ENCODE measurements around the gene OR10A6.

Gene OR10A6

DNA sequence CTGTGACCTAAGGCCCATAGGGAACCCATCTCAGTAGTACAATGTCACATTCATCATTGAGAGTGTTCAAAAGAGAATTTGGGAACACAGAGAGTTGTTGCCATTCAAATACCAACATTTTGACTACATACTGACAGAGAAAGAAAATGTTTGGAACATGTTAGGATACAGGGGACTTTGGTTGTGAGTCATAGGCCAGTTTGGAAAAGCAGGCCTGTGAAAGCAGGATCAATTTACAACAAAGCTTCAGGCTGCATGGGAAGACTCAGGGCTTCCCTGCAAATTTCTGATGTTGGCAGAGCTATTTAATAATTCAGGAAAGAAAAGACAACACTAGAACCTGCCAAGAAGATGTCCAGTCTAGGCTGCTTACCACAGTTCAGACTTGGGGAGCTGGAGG lies 33.8 kb upstream of the OR10A6 start:
- TF ChIP-seq Cebpa-rat (IDR thresholded peaks at IDR 0.05), result no peak
- Histone ChIP-seq H3K4me1 (peaks cover 19% of the 10 kb centered on the region), H3K9me3 (peaks cover 22% of the 10 kb centered on the region; the same call in 1 of the 2 replicates), H3K9ac (no peak overlapping the region), H4K20me1 (no peaks in the 10 kb centered on the region), H3K4me3 (no peak overlapping the region), H3K36me3 (no peaks in the 10 kb centered on the region), H3K27ac (no peak overlapping the region), H3K4me2 (peak overlapping the region; percentile 41; the same call in 1 of the 2 replicates), H3K27me3 (no peaks in the 10 kb centered on the region)

DNA sequence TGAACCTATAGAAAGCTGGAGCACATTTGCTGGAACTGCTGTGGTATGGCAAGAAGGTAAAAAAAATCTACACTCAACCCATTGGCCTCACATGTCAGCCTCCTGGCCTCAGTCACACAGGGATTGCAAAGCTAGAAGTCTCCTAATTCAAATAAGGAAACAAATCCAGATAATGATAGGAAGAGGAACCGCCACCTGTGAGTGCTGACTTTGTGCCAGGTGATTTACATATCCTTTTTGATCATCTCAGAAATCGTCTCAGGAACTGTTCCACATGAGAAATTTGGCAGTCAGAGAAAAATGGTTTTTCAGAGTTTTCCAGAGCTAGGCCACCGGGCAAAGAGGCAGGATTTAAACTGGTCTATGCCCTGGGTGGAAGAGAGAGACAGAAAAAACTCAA lies 33.2 kb upstream of the OR10A6 start:
- Histone ChIP-seq H3K4me1 (peaks cover 19% of the 10 kb centered on the region), H4K20me1 (no peaks in the 10 kb centered on the region), H3K36me3 (no peaks in the 10 kb centered on the region), H3K4me3 (no peak overlapping the region), H3K27ac (no peak overlapping the region), H3K4me2 (peak overlapping the region; percentile 41), H3K27me3 (no peaks in the 10 kb centered on the region), H3K9ac (no peak overlapping the region), H3K9me3 (peaks cover 22% of the 10 kb centered on the region; the same call in 1 of the 2 replicates)
- TF ChIP-seq Cebpa-rat (IDR thresholded peaks at IDR 0.05), result no peak

DNA sequence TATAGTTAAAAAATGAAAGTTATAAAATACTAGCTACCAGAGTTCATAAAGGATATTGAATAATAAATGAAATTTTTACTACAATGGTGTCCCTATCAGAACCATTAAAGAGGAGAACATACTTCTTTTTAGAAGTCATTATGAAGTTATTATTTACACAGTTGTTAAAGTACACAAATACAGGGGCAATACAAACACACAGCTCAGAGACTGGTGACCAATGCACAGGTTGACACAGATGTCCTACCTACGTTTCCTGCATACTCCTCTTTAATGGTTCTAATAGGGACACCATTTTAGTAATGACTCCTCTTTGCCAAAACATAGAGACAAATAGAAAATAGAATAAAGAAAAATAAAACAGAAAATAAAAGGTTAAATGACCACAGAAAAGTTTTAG lies 24.1 kb upstream of the OR10A6 start:
- H3K27ac ChIP-seq, result no peak overlapping the region
- TF ChIP-seq Cebpa-rat (IDR thresholded peaks at IDR 0.05), result no peak
- H3K4me3 ChIP-seq, result no peak overlapping the region
- H3K36me3 ChIP-seq, result no peaks in the 10 kb centered on the region
- 0 out of 2 replicates have a peak, but pooled peaks cover 4% of the 10 kb centered on the region for H3K9me3 ChIP-seq
- no peak overlapping the region for H3K4me2 ChIP-seq
- no peaks in the 10 kb centered on the region for H4K20me1 ChIP-seq
- H3K4me1 ChIP-seq, result no peaks in the 10 kb centered on the region
- H3K27me3 ChIP-seq, result no peaks in the 10 kb centered on the region
- no peak overlapping the region for H3K9ac ChIP-seq

DNA sequence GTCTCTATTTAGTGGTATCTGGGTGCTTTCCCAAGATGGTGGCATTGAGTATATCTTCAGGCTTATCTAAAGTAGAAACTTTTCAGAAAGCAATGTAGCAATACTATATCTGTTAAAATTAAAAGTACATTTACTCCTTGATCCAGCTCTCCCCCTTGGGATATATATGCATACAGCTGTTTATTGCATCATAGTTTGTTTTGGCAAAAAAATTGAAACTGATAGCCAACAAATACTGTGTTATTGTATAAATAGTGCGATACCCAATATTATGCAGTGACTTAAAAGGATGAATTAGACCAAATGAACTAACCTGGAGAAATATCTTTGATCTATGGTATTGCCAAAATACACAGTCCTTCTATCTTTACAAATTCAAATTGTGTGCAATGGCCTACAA lies 18.9 kb upstream of the OR10A6 start:
- Histone ChIP-seq H3K36me3 (no peaks in the 10 kb centered on the region), H3K9me3 (peaks cover 6% of the 10 kb centered on the region), H3K27me3 (no peaks in the 10 kb centered on the region), H3K9ac (no peak overlapping the region), H3K27ac (no peak overlapping the region), H4K20me1 (no peaks in the 10 kb centered on the region), H3K4me2 (no peak overlapping the region), H3K4me3 (no peak overlapping the region), H3K4me1 (no peaks in the 10 kb centered on the region)
- no peak for TF ChIP-seq Cebpa-rat (IDR thresholded peaks at IDR 0.05)

DNA sequence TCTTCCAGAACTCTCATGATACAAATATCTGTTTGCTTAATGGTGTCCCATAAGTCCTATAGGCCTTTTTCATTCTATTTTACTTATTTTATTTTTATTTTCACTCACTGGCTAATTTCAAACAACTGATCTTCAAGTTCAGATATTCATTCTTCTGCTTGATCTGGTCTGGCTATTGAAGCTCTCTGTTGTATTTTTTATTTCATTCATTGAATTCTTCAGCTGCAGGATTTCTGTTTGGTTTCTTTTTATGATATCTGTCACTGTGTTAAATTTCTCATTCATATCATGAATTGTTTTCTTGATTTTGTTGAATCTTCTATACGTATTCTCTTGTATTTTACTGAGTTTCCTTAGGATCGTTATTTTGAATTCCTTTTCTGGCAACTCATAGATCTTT lies 13.1 kb upstream of the OR10A6 start:
- H3K4me3 ChIP-seq, result no peak overlapping the region
- TF ChIP-seq Cebpa-rat (IDR thresholded peaks at IDR 0.05), result no peak
- no peak overlapping the region for H3K4me2 ChIP-seq
- H3K27ac ChIP-seq, result no peak overlapping the region
- peaks cover 26% of the 10 kb centered on the region for H3K9me3 ChIP-seq
- no peaks in the 10 kb centered on the region for H4K20me1 ChIP-seq
- no peaks in the 10 kb centered on the region for H3K36me3 ChIP-seq
- no peaks in the 10 kb centered on the region for H3K27me3 ChIP-seq
- no peaks in the 10 kb centered on the region for H3K4me1 ChIP-seq
- H3K9ac ChIP-seq, result no peak overlapping the region

DNA sequence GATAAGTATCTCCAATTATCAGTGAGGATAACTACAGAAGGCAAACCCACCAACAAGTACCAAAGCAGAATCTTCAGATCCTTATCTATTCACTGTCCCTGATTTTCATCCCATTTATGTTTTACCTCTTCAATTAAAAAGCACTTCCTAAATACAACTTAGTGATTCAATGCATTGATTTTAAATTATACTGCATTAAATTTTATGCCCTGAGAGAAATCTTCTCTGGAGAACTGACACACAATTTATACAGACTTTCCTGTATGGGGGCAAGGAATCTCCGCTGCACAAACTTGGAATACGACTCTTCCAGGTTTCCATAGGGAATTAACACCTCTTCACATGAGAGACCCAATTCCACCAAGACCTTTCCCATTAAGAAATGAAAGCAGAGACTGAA lies 10.5 kb upstream of the OR10A6 start, which contains the start of gene OR10A3:
OR10A3 (minus strand) TSS at position 101 of the 400 bp plus-strand sequence. CDS start 2,188 bp downstream, outside the sequence.
- H3K4me2 ChIP-seq, result no peak within 1 kb of the TSS
- H3K4me1 ChIP-seq, result no peaks in the 10 kb centered on the region
- H4K20me1 ChIP-seq, result no peaks in the 10 kb centered on the region
- no peaks in the 10 kb centered on the region for H3K36me3 ChIP-seq
- H3K9ac ChIP-seq, result no peak within 1 kb of the TSS
- no peak for TF ChIP-seq Cebpa-rat (IDR thresholded peaks at IDR 0.05)
- no peak within 1 kb of the TSS for H3K27ac ChIP-seq
- no peak within 1 kb of the TSS for H3K4me3 ChIP-seq
- peaks cover 26% of the 10 kb centered on the region for H3K9me3 ChIP-seq
- H3K27me3 ChIP-seq, result no peaks in the 10 kb centered on the region

DNA sequence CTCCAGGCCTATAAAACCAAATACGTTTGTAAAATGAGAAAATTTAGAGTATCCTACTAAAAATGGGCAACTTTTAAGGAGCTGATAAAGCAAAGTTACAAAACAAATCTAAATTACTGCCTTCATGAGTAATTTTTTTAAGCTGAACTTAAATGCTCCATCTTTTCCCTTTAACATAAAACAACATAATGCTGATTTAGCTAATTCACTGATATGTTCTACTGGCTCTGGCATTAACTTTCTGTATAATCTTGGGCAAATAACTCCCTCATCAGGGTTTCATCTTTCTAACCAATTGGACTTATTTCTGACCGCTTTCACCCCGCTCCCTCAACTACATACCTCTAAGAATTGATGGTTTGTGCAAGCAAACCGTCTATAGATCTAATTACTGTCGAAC lies 10.1 kb upstream of the OR10A6 start:
- Histone ChIP-seq H3K4me3 (no peak overlapping the region), H3K9ac (no peak overlapping the region), H4K20me1 (no peaks in the 10 kb centered on the region), H3K27ac (no peak overlapping the region), H3K4me1 (no peaks in the 10 kb centered on the region), H3K36me3 (no peaks in the 10 kb centered on the region), H3K9me3 (peaks cover 26% of the 10 kb centered on the region), H3K27me3 (no peaks in the 10 kb centered on the region), H3K4me2 (no peak overlapping the region)
- no peak for TF ChIP-seq Cebpa-rat (IDR thresholded peaks at IDR 0.05)

DNA sequence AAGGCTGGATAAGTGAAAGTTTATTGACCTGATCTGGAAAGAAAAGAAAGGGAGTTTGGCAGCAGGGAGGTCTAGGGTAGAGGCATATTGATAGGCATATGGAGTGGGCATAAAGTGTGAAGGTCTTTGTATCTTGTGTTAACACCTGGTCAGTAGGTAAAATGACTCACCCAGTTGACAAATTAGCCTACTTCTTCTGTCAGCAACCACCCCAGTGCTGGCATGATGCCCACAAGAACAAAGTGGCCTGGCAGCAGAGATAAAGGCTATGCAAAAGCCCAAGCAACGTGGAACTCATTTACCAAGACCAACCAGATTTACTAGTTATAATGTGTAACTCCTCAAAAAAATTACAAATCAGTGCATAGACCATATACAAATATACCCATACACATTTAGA lies 5.5 kb upstream of the OR10A6 start:
- H3K4me1 ChIP-seq, result no peaks in the 10 kb centered on the region
- H3K4me3 ChIP-seq, result no peak overlapping the region
- no peak overlapping the region for H3K9ac ChIP-seq
- no peaks in the 10 kb centered on the region for H3K36me3 ChIP-seq
- H3K4me2 ChIP-seq, result no peak overlapping the region
- no peaks in the 10 kb centered on the region for H3K9me3 ChIP-seq
- H3K27ac ChIP-seq, result no peak overlapping the region
- no peaks in the 10 kb centered on the region for H4K20me1 ChIP-seq
- TF ChIP-seq Cebpa-rat (IDR thresholded peaks at IDR 0.05), result no peak
- H3K27me3 ChIP-seq, result no peaks in the 10 kb centered on the region

DNA sequence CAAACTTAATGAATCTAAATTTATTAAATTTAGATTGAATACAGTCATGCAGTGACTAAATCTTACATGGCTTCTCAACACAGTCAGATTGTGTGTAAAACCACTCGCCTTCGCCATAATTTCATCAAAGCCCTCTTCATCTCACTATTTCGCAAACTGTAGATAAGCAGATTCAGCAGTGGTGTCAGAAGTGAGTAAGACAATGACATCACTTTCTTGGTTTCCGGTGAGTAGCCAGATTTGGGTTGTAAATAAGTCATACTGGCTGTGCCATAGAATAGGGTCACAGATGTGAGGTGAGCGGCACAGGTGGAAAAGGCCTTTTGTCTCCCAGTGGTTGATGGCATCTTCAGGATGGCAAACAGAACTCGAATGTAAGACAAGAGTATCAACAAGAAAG lies 3.4 kb downstream of the OR10A6 start:
- H4K20me1 ChIP-seq, result no peaks in the 10 kb centered on the region
- peaks cover 10% of the 10 kb centered on the region for H3K9me3 ChIP-seq
- TF ChIP-seq Cebpa-rat (IDR thresholded peaks at IDR 0.05), result no peak
- H3K27ac ChIP-seq, result no peak overlapping the region
- H3K27me3 ChIP-seq, result no peaks in the 10 kb centered on the region
- H3K4me1 ChIP-seq, result no peaks in the 10 kb centered on the region
- no peak overlapping the region for H3K4me2 ChIP-seq
- H3K36me3 ChIP-seq, result no peaks in the 10 kb centered on the region
- no peak overlapping the region for H3K9ac ChIP-seq
- no peak overlapping the region for H3K4me3 ChIP-seq

DNA sequence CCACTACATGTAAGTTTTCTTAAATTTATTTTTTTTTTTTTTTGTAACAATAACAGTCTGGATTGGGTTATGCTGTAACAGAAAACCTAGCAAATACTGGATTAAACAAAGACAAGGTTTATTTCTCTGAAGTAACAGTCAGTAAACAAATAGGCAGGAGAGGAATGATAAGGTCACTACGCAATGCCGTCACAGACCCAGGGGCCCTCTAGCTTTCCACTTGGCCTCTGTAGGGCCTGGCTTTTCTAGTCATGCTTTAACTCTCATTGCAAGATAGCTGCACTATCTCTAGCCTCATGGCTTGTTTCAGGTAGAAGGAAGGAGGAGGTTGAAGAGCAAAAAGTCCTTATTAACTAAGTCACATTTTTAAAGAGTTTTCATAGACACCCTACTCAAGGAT lies 6.5 kb downstream of the OR10A6 start:
- Histone ChIP-seq H3K36me3 (no peaks in the 10 kb centered on the region), H3K4me3 (no peak overlapping the region), H3K27ac (no peak overlapping the region), H3K27me3 (no peaks in the 10 kb centered on the region), H3K4me2 (no peak overlapping the region), H4K20me1 (no peaks in the 10 kb centered on the region), H3K9ac (no peak overlapping the region), H3K9me3 (peaks cover 10% of the 10 kb centered on the region), H3K4me1 (no peaks in the 10 kb centered on the region)
- no peak for TF ChIP-seq Cebpa-rat (IDR thresholded peaks at IDR 0.05)

DNA sequence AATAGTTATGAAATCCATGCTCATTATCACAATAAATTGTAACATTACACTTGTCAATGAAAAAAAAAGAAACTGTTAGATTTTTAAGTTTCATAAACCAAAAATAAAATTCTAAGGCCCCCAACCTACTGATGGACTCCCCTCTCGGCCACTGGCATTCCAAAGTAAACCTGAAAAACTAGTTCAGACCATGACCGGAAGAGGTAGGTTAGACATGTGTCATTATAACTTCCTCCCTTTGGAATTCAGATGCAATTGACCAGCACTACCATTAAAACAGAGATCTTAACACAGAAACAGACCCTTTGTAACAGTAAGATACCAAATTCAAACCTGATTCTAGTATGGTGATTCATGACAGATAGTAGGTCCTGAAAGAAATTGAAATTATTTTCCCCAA lies 12.9 kb downstream of the OR10A6 start:
- Histone ChIP-seq H3K9ac (no peak overlapping the region), H3K4me1 (no peaks in the 10 kb centered on the region), H3K27ac (no peak overlapping the region), H4K20me1 (no peaks in the 10 kb centered on the region), H3K4me2 (no peak overlapping the region), H3K4me3 (no peak overlapping the region), H3K36me3 (no peaks in the 10 kb centered on the region), H3K9me3 (no peaks in the 10 kb centered on the region), H3K27me3 (no peaks in the 10 kb centered on the region)
- no peak for TF ChIP-seq Cebpa-rat (IDR thresholded peaks at IDR 0.05)

Data from BLaER1 (cell line).